ENCODE data around the gene ZNHIT1.

Gene ZNHIT1

DNA sequence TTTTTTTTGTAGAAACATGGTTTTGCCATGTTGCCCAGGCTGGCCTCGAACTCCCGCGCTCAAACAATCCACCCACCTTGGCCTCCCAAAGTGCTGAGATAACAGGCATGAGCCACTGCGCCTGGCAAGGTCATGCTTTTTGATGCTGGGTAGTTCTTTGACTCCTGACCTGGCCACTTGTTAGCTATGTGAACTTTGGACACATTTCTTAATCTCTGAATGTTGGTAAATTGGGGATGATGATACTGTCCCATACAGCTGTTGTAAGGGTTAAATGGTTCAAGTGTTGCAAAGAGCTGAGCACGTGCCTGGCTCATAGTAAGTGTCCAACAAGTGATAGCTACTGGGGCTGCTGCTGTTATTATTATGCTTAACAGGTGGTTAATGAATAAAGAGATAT is 2.3 kb downstream of the ZNHIT1 start:
- no peak for DNase-seq

GRCh38 chr7:101222275-101222830 is 4.4 kb downstream of the ZNHIT1 start:
- no peak for DNase-seq

DNA sequence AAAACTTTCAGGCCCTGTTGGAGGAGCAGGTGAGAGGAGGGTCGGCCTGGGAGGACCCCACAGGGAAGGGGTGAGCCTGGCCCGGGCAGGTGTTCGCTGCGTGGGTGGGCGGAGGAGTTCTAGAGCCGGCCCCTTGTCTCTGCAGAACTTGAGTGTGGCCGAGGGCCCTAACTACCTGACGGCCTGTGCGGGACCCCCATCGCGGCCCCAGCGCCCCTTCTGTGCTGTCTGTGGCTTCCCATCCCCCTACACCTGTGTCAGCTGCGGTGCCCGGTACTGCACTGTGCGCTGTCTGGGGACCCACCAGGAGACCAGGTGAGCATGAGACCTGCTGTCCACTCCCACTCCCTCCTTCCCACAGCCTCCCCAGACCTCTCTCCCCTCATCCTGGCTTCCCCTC is 5.6 kb downstream of the ZNHIT1 start:
- no peak for DNase-seq

DNA sequence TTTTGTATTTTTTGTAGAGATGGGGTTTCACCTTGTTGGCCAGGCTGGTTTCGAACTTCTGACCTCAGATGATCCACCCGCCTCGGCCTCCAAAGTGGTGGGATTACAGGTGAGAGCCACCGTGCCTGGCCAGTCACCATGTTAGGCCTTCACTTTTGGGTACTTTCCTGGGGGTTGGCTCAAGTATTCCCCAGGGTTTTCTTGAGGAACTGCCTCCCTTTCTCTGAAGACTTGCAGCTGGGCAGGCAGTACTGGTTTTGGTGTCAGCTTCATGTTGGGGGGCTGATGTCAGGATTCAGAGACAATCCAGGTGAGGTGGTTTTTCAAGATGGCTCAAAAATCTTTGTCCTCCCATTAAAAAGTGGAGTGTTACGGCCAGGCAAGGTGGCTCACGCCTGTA is 7.7 kb downstream of the ZNHIT1 start:
- DNase-seq, result no peak

- no peak for DNase-seq
Measured at GRCh38 chr7:101226721-101227120, 8.8 kb downstream of the ZNHIT1 start.

DNA sequence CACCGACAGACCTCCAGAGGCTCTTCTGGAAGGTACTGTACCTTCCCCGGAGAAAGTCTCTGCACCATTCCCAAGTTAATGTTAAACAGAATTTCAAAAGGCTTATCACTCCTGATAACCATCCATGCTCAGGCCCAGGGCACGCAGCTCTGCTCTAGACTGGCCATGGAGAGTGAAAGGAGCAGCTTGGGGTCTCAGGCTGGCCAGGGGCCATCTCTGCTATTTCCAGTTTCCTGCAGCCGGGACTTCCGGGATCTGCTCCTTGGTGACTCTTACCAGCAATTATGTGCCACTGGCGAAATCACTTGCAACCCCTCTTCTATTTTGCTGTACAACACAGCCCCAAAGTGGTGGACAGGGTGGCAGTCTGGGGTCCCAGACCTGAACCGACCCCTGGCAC is 13.7 kb downstream of the ZNHIT1 start:
- no peak for DNase-seq

DNA sequence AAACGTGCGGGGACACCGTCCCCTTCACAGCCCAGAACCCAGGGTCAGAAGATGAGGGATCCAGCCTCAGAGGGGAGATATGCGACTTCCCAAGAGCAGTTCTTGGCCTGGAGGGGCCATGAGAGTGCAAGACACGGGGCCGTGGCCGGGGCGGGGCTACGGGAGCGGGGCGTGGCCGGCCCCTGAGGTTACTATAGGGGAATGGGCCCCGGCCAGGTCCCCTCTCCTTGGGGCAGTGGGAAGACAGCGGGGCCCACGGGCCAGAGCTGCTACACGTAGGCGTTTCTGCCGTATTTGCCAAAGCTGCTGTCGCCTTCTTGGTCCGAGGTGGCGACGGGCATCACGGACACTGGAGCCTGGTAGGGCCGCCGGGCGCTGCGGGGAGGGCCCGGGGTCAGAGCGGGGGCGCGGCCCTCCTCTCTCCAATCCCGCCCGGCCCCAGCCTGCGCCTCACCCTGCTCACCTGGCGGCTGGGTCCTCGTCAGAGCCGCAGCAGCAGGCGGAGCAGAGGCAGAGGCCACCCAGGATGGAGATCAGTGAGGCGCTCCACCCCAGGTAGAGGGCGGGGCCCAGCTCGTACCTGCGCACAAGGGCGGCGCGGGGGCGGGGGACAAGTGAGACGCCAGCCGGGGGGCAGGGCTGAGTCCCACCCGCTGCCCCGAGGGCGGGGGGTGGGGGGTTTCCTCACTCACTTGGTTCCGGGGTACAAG is 14.3 kb downstream of the ZNHIT1 start:
- DNase-seq, result no peak

GRCh38 chr7:101233907-101234547 is 16.1 kb downstream of the ZNHIT1 start:
- no peak for DNase-seq

DNA sequence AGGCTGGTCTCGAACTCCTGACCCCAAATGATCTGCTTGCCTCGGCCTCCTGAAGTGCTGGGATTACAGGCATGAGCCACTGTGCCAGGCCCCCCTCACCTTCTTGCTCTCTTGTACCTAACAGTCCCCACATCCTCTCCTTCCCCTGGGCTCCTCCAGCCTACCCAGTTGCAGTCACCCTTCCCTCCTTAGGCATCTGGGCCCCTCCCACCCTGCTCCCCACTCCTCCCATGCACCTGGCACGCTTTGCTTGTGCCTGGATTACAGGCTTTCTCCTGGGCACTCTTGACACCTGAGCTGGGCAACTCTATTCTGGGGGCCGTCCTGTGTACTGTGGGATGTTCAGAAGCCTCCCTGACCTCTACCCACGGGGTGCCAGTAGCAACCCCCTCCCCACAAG is 16.7 kb downstream of the ZNHIT1 start:
- no peak for DNase-seq

DNA sequence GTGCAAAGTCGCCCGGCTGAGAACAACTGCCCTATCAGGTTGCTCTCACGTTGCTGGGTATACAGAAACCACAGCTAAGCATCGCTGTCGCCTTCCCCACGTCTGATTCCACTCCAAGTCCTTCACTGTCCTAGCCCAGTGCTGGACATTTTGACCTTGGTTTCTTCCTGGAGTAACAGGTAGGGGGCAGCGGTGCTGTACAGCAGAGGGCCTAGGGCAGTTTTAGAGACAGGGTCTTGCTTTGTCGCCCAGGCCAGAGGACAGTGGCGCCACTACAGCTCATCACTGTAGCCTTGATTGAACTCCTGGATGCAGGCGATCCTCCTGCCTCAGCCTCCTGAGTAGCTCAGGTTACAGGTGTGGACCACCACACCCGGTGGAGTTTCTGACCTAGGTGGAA is 17.1 kb downstream of the ZNHIT1 start:
- no peak for DNase-seq

- no peak for DNase-seq
Measured at GRCh38 chr7:101235522-101235921, 17.6 kb downstream of the ZNHIT1 start.

GRCh38 chr7:101236292-101236835 is 18.4 kb downstream of the ZNHIT1 start:
- DNase-seq, result no peak

DNA sequence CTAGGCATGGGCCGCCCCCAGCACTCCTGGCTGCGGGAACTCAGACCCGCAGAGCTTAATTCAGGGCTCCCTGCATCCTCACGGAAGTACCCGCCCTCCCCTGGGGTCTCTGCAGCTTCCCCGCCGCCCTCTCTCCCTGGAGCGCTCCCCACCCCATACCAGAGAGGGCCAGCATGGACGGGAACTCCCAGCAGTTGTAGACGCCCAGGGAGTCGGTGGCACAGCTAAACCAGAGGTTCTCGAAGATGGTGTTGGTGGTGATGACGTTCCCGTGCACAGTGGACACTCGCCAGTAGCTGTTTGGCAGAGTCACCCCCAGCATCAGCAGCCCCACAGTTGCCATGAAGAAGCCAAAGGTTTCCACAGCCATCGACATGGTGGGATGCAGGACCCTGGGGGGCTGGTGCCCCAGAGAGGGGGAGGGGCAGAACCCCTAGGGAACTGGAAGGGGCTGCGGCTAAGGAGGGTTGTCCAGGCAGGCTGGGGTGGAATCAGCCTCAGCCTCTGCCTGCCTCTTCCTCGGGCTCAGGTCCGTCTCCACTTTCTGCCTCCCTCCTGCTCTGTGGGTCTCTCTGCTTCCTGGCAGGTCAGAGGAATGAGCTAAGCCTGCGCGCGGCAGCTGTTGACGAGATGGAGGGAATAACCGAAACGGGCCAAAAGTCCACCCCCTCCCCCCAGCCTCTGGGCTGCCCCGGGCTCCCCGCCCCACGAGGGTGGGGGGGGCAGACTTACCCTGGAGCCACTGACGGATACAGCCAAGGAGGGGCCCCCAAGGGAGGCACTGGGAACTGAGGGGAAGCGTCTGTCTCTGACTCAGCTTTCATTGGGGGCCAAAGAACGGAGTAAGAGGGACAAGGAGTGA is 19.5 kb downstream of the ZNHIT1 start, which contains the start of gene CLDN15:
CLDN15 (minus strand) TSS at position 597 of the 862 bp plus-strand sequence; CDS start at position 376, 221 bp downstream.
- DNase-seq, result no peak

DNA sequence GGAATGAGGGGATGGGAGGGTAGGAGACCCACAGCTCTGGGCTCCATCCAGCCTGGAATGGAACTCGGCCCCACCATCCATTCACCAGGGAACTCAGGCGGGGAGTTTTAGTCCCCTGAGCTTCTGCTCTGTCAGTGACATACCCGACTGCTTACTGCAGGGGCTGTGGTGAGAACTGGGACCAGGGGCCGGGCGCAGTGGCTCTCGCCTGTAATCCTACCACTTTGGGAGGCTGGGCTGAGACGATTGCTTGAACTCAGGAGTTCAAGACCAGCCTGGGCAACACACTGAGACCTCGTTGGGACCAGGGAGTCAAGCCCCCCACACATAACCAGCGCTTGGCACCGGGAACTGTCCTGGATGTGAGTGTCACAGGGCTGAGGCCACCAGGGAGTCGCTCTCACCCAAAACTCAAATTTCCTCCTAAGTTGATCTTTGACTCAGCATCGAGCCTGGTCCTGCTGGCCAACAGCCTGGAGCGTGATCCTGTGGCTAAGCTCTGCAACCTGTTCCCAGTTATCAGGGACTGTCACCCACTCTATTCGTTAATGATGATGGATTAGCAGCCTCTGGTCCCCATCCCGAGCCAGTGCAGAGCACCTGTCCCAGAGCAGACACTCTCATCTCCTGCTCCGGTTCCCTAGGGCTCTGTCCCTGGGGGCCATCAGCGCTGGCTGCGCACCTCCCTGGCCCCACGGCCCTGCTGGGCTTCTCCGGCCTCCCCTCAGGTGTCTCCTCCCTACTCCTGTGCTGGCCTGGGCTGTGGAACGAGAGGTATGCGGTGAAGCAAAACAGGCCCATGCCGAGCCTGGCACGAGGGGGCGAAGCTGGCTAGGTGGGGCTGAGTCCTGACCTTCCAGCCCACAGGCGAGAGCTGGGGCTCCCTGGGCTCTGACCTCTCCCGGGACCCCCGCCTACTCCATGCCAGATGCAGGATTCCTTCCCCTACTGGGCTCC is 20.5 kb downstream of the ZNHIT1 start:
- no peak for DNase-seq

- DNase-seq, result no peak
Measured at GRCh38 chr7:101239191-101239950, 21.4 kb downstream of the ZNHIT1 start.

GRCh38 chr7:101239951-101240220 is 21.9 kb downstream of the ZNHIT1 start:
- DNase-seq, result no peak

GRCh38 chr7:101240226-101241014 is 22.5 kb downstream of the ZNHIT1 start:
- no peak for DNase-seq

- DNase-seq, result peak; percentile 92
Measured at GRCh38 chr7:101241015-101241363, 23.0 kb downstream of the ZNHIT1 start.

GRCh38 chr7:101241443-101242349 is 23.7 kb downstream of the ZNHIT1 start:
- peak; percentile 84 for DNase-seq
